ENCODE measurements around the gene ABHD10.
"Not testable (repeated sequence)": the region's sequence is repeated elsewhere in the genome, so short reads cannot be mapped to it uniquely, and the experiment has no call there.

Gene ABHD10

GRCh38 chr3:112037194-112037593 is 58.4 kb downstream of the ABHD10 start:
- DNase-seq = not testable (repeated sequence)

- DNase-seq = peak; percentile 66
Measured at GRCh38 chr3:112038863-112039262, 60.0 kb downstream of the ABHD10 start.

GRCh38 chr3:112041321-112041720 is 62.5 kb downstream of the ABHD10 start:
- no peak for DNase-seq

- DNase-seq = peak; percentile 62
Measured at GRCh38 chr3:112042842-112043280, 64.0 kb downstream of the ABHD10 start.
